HG02678 (cell line): Measurements from ENCODE around the gene REPS2.

ENCODE experiments used
- ATAC-seq: cut with Tn5 transposase; IDR thresholded peaks from one replicate; pipeline ENCODE4 v1.9.1; 2021; ENCODE audit warnings: mild to moderate bottlenecking, moderate library complexity; ENCODE audit not compliant: unreplicated experiment

Gene REPS2

DNA sequence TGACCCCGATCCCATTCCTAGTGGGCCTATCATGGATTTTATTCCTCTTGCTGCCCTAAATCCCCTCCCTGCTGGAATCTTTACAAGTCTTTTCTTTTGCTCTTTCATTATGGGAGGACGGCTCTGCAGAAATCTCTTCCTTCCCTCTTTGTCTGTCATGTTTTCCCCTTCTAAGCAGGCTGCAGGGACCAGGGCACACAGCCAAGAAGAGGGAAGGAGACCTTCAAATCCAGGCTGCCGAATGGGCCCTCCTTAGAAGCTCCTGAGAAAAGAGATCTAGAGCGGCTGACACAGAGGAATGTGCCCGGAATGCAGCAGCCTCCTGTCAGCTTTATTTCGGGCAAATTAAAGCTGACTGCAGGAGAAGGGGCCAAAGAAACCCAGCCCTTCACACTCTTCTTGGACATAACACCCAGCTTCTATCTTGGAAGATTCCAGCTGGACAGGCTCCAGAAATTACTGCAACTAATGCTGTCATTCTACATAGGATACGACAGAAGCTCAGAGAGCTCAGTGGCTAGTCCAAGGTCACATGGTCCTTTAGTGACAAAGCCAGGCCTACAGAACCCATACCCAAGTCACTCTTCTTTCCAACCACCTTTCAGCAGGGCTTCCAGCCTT lies 240.8 kb downstream of the REPS2 start:
- no peak for ATAC-seq

DNA sequence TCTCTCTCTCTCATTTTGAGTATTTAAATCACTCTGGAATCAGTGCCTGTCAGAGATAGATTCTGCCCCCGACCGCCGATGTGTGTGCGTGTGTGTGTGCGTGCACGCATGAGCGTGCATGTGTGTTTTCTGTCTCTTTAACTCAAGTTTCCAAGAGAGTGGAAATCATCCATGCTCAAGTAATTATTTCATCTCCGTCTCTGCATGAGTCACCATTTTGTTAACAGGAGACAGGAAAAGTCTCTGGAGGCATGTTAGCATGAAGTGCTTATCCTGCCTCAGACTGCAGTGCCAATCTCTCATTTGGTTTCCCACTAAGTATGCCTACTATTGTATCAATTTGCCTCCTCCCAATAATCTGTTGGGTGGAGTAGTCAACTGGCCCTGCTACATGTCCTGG lies 245.6 kb downstream of the REPS2 start:
- ATAC-seq = no peak
